BJ (cell line): ENCODE data around the gene NDUFB10. TPM values are rescaled to one million over a fixed set of nuclear protein-coding genes. Genes with fewer than 3 reads are reported as not detected.

ENCODE experiments used
- CTCF ChIA-PET: fragments of 350-600 bp; formaldehyde crosslinking; extraction: SDS; loops from one replicate; lab custom pipeline; 2021; ENCODE audit warnings: antibody characterized with exemption, inconsistent platforms; lab: Yijun Ruan, JAX
- POLR2A ChIA-PET: fragments of 300-600 bp; sonication (Branson Sonifier 250); formaldehyde crosslinking; extraction: SDS; loops from one replicate; lab custom pipeline; 2021; ENCODE audit warnings: antibody characterized with exemption; lab: Charles Lee
- DNase-seq: peaks from one replicate; pipeline ENCODE4 v3.0.0-alpha.2; 2011; ENCODE audit warnings: low read depth
- H3K27me3 ChIP-seq: 2 replicates; pipeline ENCODE4 v1.6.0; 2011; ENCODE audit warnings: low read length; ENCODE audit not compliant: control insufficient read depth, insufficient read depth
- H3K36me3 ChIP-seq: 2 replicates; pipeline ENCODE4 v1.5.1; 2011; ENCODE audit warnings: low read length; ENCODE audit not compliant: control insufficient read depth, insufficient read depth
- H3K4me3 ChIP-seq: 2 replicates; pipeline ENCODE4 v1.5.1; 2011; ENCODE audit warnings: low read depth, mild to moderate bottlenecking, control low read depth, low read length
- CTCF ChIP-seq: IDR thresholded peaks from 2 replicates; pipeline ENCODE4 v1.5.1; 2011; ENCODE audit warnings: low read depth, mild to moderate bottlenecking, control low read depth, inconsistent platforms, low read length, moderate library complexity; ENCODE audit not compliant: insufficient read depth
- polyA plus RNA-seq: library from polyadenylated mRNA; depleted of rRNA; stranded (reverse); fragments of >200 nt; gene quantifications from 2 replicates; pipeline ENCODE4 v1.2.3, GENCODE V29; 2011

NDUFB10 gene
- polyA plus RNA-seq, 1 experiment, result 183 TPM

GRCh38 chr16:1977875-1978268 lies 18.5 kb downstream of the NDUFB10 start:
- Histone ChIP-seq H3K36me3 (peaks cover 32% of the 10 kb centered on the region), H3K27me3 (peaks cover 12% of the 10 kb centered on the region), H3K4me3 (no peak overlapping the region)
- no peak for TF ChIP-seq CTCF
- DNase-seq, result no peak
- ChIA-PET POLR2A (no interaction called here), CTCF (no interaction called here)

- TF ChIP-seq CTCF, result no peak
- Histone ChIP-seq H3K27me3 (peaks cover 12% of the 10 kb centered on the region), H3K36me3 (peaks cover 32% of the 10 kb centered on the region), H3K4me3 (no peak overlapping the region)
- ChIA-PET POLR2A (no interaction called here), CTCF (interaction anchor here (1.1 kb wide), 1 partner anchor 162 kb away, joined by 4 read pairs; no protein-coding TSS in a partner anchor)
- DNase-seq, result no peak
These were observed 19.3 kb downstream of the NDUFB10 start for GRCh38 chr16:1978476-1979120.

- no peak for DNase-seq
- ChIA-PET POLR2A (no interaction called here), CTCF (interaction anchor here (1.1 kb wide), 1 partner anchor 161 kb away, joined by 4 read pairs; no protein-coding TSS in a partner anchor)
- TF ChIP-seq CTCF, result no peak
- peaks cover 29% of the 10 kb centered on the region for H3K36me3 ChIP-seq
- H3K27me3 ChIP-seq, result peaks cover 12% of the 10 kb centered on the region
- no peak overlapping the region for H3K4me3 ChIP-seq
These were observed 20.1 kb downstream of the NDUFB10 start for GRCh38 chr16:1979271-1980029.

- no peak for DNase-seq
- ChIA-PET CTCF (no interaction called here), POLR2A (no interaction called here)
- TF ChIP-seq CTCF, result no peak
- no peak overlapping the region for H3K4me3 ChIP-seq
- H3K27me3 ChIP-seq, result peaks cover 12% of the 10 kb centered on the region
- peaks cover 26% of the 10 kb centered on the region for H3K36me3 ChIP-seq
These were observed 20.9 kb downstream of the NDUFB10 start for GRCh38 chr16:1980030-1980769.

GRCh38 chr16:1980770-1981087 lies 21.4 kb downstream of the NDUFB10 start:
- ChIA-PET POLR2A (no interaction called here), CTCF (interaction anchor here (1.1 kb wide), 1 partner anchor 160 kb away, joined by 3 read pairs; no protein-coding TSS in a partner anchor)
- Histone ChIP-seq H3K4me3 (no peak overlapping the region), H3K36me3 (peaks cover 24% of the 10 kb centered on the region), H3K27me3 (peaks cover 12% of the 10 kb centered on the region)
- DNase-seq, result no peak
- no peak for TF ChIP-seq CTCF
